Stimulated activated CD8-positive, alpha-beta memory T cell treated with anti-CD3 and anti-CD28 coated beads, Interleukin-7, amount 100 ng/mL, for 48 hours (primary cell): ENCODE results near the gene ANKFN1.

Source experiments
- DNase-seq, 2 donors: peaks; one replicate each; pipeline ENCODE4 v3.0.0-alpha.2; 2020; ENCODE audit warnings: low read depth in 1 of 2; ENCODE audit errors: extremely low read depth in 1 of 2

Gene ANKFN1

DNA sequence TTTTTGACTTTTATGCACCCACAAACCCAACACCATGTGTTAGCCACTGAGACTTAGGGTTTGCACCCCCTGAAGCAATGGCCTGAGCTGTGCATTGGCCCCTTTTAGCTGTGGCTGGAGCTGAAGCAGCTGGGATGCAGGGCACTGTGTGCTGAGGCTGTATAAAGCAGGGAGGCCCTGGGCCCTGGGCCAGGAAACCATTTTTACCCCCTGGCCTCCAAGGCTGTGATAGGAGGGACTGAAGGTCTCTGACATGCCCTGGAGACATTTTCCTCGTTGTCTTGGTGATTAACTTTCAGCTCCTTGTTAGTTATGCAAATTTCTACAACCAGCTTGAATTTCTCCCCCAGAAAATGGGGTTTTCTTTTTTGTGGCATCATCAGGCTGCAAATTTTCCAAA lies 6.7 kb upstream of the ANKFN1 start:
- no peak for DNase-seq

DNA sequence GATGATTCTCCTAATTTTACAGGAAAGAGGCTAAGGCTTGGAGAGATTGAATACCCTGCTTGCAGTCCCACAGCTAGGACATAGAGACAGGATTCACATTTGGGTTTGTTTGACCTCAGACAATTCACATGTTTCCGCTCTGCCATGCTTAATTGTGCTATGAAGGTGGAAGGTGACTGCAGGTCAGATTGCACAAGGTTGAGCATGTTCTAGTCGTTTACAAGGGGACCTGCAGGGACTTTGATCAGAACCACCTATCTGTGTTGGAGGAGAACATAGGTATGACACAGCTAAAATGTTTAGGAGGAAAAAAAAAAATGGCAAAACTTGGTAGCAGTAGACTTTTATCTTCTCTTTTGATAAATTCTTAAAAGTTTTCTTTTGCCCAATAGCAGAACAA lies 4.9 kb upstream of the ANKFN1 start:
- DNase-seq, result no peak

DNA sequence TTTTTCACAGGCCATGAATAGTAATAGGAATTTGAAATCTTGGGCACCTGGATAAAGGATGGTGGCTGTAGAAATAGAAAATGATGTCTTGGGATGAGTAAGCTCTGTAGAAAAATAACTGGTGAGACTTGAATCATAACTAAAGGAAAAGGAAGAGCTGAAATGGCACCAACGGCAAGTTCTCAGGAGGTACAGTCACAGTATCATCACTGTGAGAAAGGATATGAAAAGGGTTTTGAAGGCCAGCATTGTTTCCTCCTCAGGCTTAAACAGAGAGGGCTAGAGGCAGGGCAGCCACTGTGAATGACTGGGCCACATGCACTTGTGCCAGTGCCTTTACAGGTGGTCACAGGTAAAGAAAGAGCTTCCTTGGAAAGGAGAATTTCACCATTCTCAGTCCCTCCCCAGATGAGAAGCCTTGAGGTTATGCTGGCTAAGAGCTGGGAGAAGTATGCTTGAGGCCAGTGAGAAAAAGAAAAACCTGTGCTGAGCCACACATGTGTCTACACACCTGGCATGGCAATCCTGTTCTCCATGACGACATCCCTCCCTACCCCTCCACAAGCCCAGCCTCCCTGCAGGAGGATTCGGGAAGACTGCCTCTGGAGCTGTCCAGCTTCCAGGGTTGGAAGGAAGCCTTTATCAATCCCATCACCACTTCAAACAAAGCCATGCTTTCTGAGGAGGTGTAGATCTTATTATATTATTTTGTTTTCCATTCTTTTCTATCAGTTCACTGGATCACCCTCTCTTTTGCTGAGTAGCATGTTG lies 3.8 kb upstream of the ANKFN1 start:
- DNase-seq, result no peak

DNA sequence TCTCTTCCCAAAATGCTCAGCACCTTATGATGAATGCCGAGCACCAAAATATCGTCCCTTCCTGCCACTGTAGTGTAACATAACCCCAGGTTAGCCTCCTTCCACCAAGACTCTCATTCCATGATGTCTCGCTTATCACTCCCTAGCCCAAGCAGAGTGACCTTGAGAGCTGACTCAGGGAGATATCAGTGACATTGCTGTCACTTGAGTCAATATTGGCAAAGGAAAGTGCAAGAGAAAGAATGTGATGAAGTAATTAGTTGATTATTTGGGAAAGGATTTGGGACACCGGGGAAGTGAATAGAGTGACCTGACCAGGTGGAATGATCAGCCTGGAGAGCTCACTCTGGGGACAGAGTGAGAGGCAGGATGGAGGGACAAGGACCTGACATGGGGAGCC lies 2.6 kb upstream of the ANKFN1 start:
- DNase-seq, result no peak

DNA sequence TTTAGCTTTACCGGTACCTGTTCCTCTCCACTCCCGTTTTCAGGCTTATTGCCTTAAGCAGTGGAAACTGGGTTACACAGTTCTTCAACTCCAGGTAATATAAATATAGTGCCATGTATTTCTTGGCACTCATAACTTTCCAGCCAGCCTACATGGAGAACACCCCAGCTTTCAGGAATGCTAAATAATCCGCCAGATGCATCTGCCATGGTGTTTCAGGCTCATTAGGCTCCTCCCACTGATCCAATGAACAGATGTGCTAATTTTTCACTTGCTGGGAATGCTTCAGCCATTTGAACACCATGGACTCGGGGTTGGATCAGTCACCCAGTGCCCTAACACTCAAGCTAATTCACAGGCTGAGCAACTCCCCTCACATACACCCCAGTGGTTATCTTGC lies 4.6 kb downstream of the ANKFN1 start:
- no peak for DNase-seq

DNA sequence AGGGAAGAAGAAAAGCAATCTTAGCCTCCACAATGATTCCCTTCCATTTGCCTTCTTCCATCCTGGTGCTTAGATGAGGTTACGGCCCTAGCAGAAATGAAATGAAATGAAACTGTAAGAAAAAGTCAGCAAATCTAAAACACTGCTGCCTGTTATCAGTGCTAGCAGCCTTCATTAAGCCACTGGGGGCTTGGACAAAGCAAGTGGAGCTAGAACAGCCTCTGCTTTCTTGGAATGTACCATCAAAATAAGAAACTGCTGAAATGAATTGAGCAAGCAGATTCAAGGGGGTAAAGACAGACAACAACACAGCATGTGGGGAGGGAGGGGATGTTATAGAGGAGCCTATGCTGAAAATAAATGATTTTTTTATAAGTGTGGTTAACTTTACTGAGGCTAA lies 5.1 kb downstream of the ANKFN1 start:
- DNase-seq, result no peak

DNA sequence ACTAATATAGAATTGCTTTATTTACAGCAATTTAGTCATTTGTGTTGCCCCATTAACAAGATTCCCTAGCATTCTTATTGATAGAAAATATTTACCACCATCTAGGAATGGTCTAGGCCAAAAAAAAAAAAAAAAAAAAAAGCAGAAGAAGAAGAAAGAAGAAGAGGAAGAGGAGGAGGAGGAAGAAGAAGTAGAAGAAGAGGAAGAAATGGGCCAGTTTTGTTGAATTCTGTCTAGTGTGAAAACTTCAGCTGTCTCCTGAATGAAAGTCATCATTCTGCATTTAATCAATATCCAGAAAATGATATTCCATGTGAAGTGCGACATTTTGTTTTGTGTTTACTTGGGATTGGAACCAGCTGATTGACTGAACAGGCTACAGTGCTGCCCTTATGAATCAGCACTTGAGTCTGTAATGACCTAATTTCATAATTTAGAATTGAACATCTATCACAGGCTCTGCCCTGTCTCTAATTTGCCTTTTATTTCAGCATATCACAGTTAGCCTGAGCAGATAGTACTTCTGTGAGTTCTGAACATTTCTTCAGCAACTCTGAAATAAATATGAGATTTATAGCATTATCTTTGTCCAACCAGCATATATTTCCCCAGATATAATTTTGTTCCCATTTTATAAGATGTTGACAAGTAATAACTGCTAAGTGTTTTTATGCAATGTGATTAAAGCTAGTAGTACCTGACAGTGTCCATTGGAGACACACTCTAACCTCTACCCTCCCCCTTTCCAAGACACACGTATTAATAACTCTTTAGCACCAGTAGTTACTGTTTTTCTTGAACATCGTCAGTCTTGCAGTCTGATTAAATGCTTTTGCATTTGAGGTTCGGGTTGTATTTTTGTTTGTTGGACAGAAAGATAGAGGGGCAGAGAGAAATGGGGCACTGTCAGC lies 5.9 kb downstream of the ANKFN1 start:
- DNase-seq, result no peak

DNA sequence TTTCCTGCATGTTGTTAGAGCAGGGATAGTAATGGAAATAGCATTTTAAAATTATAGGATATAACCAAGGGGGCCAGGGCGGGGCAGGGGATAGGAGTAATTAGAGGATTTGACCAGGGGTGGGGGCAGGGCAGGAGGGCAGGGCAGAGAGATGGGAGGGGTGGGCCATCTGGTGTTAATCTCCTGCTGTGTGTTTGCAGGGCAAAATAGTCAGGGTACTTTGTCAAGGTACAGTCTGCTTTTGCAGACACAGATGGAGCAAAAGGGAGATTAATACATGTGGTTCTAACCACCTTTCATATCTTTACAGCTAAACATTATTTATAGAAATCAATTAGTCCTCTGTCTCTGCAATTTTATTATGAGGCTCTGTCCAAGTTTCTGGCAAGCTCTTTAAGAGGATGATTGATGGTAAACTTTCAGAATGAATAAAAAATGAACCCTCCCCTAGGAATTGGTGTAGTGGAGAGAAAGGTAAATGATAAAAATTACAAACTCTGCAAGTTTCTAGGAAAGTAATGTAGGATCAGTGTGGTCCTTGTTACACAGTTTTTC lies 6.6 kb downstream of the ANKFN1 start:
- DNase-seq, result no peak

DNA sequence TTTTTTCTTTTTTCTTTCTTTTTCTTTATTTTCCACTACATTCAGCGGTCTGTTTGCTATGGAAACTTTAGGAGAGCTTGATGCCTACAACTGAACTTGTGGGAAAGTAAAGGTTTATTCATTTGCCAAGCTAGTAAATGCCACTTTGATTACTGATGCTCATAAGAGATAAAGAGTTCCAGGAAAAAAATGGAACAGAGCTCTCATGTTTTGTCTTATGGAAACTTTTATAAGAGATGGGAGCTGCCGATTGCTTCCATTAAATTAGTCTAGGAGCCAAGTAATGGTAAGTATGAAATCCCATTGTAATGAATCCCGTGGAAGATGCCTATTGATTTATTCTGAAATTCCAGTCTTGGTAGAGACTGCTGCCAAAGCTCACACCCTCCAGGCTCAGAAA lies 7.1 kb downstream of the ANKFN1 start:
- DNase-seq, result no peak

DNA sequence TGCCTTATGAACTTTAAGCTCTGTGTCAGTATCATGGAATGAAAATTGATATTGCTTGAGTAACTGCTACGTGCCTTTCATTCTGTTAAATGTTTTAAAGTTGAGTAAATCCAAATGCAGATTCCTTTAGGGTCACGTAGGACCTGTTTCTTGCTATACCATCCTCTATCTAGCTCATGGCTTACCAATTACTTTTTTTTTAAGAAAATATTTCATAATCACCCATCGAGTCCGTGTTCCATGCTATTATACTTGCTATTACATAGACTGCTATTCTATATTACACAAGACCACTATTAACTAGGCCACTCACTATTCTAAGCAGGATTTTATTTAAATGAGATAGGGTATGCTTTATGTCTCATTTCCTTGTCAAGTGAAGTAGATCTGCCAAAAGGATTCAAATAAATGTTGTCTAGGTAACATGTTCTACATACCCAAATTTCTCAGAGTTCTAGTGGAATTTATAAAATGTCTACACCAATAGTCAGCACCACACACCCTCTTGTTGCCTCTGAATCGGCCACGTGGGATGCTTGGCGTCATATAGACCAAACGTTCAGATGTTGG lies 11.9 kb downstream of the ANKFN1 start:
- no peak for DNase-seq

DNA sequence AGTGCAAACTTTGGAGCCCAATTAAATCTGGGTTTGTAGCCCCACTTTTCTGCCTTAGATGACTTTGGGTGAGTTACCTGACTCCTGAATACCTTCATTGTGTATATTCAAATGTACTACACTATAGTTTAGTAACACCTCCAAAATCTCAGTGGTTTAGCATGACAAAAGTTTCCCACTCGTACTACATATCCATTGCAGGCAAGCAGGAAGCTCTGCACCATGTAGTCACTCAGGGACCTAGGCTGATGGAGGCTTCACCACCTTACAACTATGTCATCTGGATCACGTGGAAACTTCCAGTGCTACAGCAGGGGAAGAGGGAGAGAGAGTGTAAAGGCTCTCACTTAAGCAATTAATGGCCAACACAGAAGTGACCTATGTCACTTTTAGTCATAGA lies 14.2 kb downstream of the ANKFN1 start:
- DNase-seq, result no peak

DNA sequence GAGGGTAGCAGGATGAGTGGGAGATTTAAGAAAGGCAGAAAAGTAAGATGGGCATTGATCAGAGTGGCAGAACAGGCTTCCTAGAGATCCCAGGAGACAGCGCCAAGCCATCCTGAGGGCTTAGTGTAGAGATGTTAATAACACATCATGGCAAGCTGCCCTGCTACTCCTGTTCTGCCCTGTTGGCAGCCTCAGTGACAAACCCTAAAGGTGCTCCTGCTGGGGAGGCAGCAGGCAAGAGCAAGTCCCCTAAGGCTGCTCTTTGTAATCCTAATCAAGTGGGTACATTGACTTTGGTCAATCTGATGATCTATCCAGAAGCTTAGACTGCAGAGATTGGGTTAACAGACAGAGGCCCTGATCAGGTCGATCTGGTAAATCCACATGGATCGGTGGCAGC lies 16.3 kb downstream of the ANKFN1 start:
- DNase-seq, result no peak

DNA sequence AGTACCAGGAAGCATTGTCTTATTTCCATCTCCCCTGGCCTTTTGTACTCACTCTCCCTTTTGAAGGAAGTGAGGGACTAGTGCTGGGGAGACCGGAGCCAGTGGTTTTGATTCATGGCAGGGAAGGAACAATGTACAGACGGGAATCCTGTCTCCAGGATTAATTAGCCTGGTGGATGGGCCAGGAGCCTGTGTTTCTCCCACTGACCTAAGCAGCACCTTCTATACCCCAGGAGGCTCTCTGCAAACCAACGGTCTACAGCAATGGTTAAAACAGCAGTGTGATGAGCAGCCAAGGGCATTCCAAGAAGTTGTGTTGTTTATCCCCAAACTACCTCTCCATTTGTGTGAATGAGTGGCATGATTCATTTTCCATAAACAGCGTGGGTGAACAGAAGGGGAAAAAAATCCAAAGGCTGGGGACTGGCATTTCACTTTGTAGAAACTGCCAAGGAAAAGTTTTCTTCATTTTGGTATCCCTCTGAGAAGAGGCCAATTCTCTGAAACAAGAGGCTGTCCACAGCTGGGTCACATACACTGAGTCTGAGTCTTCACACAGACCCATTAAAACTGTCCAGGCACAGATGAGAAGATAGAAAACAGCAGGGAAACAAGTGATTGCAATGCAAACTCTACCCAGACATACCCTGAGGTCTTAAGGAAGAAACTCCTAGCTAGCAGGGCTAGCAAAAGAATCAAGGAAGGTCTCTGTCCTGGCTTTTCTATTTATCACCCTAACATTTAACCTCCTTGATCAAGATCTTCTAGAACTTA lies 18.1 kb downstream of the ANKFN1 start:
- no peak for DNase-seq

DNA sequence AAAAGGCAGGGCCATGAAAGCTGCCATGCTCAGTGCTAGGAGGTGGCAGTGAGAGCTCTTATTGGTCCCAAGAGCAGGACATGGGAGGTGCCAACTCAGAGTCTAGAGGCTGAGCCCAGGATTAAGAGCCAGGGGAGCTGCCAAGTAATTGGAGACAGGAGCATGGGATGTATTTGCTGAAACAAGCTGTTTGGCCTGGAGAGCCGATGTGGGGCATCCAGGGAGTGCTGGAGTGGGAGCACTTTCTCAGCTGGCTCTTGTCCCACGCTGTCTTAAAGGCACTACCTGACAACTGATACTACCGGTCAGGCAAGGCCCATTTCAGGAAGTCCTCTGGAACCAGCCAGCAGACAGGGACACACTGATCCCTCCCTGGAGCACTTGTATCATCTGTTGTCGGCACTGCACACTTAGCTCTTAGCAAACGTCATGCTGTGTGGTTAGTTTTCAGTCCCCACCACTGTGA lies 19.3 kb downstream of the ANKFN1 start:
- DNase-seq, result no peak

DNA sequence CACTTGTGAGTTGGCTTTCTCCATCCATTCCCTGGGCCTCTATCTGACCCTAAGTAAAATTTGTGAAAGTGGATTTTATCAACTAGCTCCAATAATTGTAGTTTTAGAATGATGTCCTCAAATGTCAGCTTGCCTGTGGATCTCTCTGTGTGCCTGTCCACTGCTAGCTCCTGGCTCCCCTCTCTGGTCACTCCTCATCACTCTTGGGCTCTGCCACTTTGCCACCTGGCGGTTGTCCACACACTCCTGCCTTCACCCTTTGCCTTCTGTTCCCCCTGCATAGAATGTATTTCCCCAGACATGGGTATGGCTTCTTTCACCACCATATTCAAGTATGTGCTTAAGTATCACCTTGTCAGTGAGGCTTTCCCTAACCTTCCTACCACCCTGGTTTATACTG lies 19.8 kb downstream of the ANKFN1 start:
- DNase-seq, result no peak

DNA sequence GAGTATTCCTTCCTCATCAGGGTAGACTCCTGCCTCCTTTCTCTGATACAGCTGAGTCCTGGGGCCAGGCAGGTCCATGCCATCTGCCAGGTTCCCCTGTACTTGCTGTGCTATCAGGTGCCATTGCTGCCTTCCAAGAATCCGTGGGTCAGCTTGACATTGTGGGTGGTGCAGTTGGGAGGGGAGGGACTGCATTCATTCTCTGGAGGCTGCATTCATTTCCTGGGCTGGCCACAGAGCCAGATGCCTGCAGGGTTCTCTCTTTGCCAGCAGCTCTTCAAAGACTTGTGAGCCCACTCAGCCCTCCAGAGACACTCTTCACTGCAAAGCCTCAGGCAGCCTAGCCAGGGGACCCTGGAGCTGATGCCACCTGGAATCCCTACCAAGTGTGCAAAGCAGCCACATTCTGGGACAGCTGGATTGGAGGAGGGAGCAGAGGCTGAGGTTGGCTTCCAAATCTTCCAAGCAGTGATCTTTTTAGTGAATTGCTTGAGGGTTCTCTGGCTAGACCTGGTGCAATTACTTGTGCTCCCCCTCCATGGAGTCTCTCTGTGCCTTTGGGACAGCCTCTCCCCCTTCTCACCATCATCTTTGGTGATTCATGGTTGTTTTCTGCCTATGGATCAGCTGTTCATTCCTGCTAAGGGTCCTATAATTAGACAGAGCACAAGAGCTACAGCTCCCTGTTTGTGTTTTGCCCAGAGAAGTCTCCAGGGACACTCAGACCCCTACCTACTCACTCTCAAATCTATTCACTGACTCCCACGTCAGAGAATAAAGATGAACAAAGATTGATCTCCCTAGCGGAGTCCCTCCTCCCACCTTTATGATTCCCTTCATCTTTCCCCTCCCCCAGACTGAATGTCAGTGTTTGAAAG lies 20.9 kb downstream of the ANKFN1 start:
- no peak for DNase-seq

DNA sequence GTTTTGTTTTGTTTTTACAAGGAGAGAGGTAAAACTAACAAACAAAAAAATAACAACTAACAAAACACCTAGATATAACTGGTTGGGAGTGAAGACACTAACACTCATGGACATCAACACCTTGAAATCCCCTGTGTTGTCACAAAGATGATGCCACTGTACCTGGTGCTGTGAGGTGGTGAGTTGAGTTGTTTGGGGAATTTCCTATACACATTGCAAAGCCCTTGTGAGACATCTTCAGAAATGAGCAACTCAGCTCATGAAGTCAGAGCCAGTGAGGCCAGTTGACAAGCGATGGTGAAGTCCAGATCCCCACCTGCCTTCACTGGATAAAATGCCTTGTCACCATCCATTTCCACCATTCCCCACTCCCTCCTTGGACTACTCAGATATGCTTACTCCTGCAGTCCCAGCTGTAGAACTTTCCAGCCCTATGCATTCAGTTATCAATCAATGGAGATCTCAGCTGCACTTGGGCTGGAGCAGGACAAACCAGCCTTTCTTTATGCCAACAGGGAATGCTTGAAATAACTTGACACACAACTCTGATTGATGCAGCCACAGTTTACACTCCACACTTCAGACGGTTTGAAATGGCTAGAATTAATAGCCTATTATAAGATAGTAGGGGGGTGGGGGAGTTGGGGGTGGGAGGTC lies 22.2 kb downstream of the ANKFN1 start:
- no peak for DNase-seq

DNA sequence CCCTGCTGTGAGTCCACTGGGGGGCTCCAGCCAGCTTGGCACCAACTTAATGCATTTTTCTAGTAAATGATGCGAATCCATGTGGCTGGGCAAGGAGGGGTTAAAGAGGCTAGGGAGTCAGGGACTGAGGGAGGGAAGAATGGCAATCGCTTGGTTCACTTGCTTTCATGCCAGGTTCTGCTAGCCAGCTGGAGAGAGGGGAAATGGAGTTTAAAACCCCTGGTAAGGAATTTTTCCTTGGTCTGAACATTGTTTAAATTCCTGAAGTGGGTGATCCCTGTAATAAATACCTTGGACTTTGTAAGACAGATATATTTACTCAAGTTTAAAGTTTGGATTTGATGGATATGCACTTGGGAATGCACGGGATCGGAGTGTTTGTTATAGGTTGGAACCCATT lies 22.8 kb downstream of the ANKFN1 start:
- DNase-seq, result no peak

DNA sequence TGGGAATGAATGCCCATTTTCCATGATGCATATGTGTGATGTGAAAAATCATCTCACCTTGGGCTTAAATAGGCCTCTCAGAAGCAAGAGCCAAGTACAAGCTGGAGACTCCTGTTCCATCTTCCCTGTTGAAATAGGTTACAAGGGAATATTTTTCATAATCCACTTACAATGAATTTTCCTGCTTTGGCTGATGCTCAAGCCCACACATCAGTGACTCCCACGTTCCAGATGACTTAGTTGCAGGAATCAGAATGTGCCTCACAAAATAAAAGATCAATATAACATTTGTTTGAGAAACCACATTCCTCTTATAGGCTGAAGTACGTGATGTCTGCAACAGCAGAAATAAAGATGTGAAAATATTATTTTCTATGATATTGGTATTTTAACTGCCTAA lies 24.1 kb downstream of the ANKFN1 start:
- DNase-seq, result no peak
